Tibial artery (tissue), 4 donors: Measurements from ENCODE around the gene S100A9.

ENCODE experiments used
- DNase-seq, 2 donors: peaks; one replicate each; pipeline ENCODE4 v3.0.0-alpha.2; 2019
- H3K27ac ChIP-seq, 2 donors: fragments of 200-600 bp; sonication (generic) in 1 of 2; 1 replicate in 1 of 2; 2 replicates in 1 of 2; pipeline ENCODE4 v1.5.1; 2018 to 2019; ENCODE audit warnings: mild to moderate bottlenecking in 1 of 2
- H3K27me3 ChIP-seq, 2 donors: fragments of 200-600 bp; sonication (generic) in 1 of 2; one replicate each; pipeline versions ENCODE4 v1.5.1 to v1.6.0; 2016 to 2019
- H3K36me3 ChIP-seq, 3 donors: fragments of 200-600 bp; sonication (generic) in 2 of 3; one replicate each; pipeline ENCODE4 v1.5.1; 2016 to 2019; ENCODE audit warnings: mild to moderate bottlenecking in 2 of 3
- H3K4me1 ChIP-seq, 4 donors: fragments of 200-600 bp; sonication (generic) in 2 of 4; 1 replicate in 3 of 4; 2 replicates in 1 of 4; pipeline ENCODE4 v1.5.1; 2016 to 2019
- H3K4me3 ChIP-seq, 2 donors: fragments of 200-600 bp; sonication (generic) in 1 of 2; 1 replicate in 1 of 2; 2 replicates in 1 of 2; pipeline ENCODE4 v1.5.1; 2018 to 2019; ENCODE audit warnings: mild to moderate bottlenecking in 2 of 2
- H3K9me3 ChIP-seq, 3 donors: fragments of 200-600 bp; sonication (generic) in 1 of 3; one replicate each; pipeline ENCODE4 v1.5.1; 2016 to 2019
- CTCF ChIP-seq, 2 experiments: fragments of 200-600 bp in 1 of 2; fragments of 450-650 bp in 1 of 2; IDR thresholded peaks; one replicate each; pipeline ENCODE4 v1.5.1; 2017 to 2019; ENCODE audit warnings: antibody characterized with exemption in 2 of 2, mild to moderate bottlenecking in 1 of 2, moderate library complexity in 1 of 2
- intact Hi-C: fragments of 100-400 bp; cut with DNase I; formaldehyde crosslinking; loops from one replicate; pipeline ENCODE4 v1.15.0; 2023; ENCODE audit warnings: low total_unique reads

Gene S100A9

GRCh38 chr1:153350321-153350957, 7.2 kb upstream of the S100A9 start:
- no peak for DNase-seq
- TF ChIP-seq CTCF (IDR thresholded peaks at IDR 0.05), result no peak
- no peak overlapping the region for H3K4me3 ChIP-seq
- intact Hi-C loops, result loop anchor here (5.0 kb wide), 1 partner anchor 142 kb away; no protein-coding TSS in a partner anchor
- no peak overlapping the region for H3K27ac ChIP-seq
- no peaks in the 10 kb centered on the region for H3K9me3 ChIP-seq
- H3K4me1 ChIP-seq, result no peaks in the 10 kb centered on the region
- H3K36me3 ChIP-seq, result no peaks in the 10 kb centered on the region
- peaks cover 0 to 51% of the 10 kb centered on the region in 2 donors for H3K27me3 ChIP-seq

GRCh38 chr1:153352523-153352922, 5.1 kb upstream of the S100A9 start:
- Histone ChIP-seq H3K4me3 (no peak overlapping the region), H3K27ac (no peak overlapping the region), H3K9me3 (no peaks in the 10 kb centered on the region), H3K36me3 (no peaks in the 10 kb centered on the region), H3K4me1 (no peaks in the 10 kb centered on the region), H3K27me3 (peaks cover 0 to 33% of the 10 kb centered on the region in 2 donors)
- peak; percentile 83 to 88 for TF ChIP-seq CTCF (IDR thresholded peaks at IDR 0.05)
- intact Hi-C loops, result loop anchor here (5.0 kb wide), 1 partner anchor 140 kb away; no protein-coding TSS in a partner anchor
- DNase-seq, result peak in 1 of 2 donors; percentile 50

GRCh38 chr1:153353226-153353947, 4.3 kb upstream of the S100A9 start:
- Histone ChIP-seq H3K4me1 (no peaks in the 10 kb centered on the region), H3K4me3 (no peak overlapping the region), H3K36me3 (no peaks in the 10 kb centered on the region), H3K27me3 (peaks cover 0 to 24% of the 10 kb centered on the region in 2 donors), H3K27ac (no peak overlapping the region), H3K9me3 (no peaks in the 10 kb centered on the region)
- DNase-seq, result no peak
- intact Hi-C loops, result loop anchor here (5.0 kb wide), 1 partner anchor 139 kb away; no protein-coding TSS in a partner anchor
- peak in 1 of 2 experiments; percentile 14 for TF ChIP-seq CTCF (IDR thresholded peaks at IDR 0.05)

GRCh38 chr1:153354515-153355193, 3.0 kb upstream of the S100A9 start:
- intact Hi-C loops, result loop anchor here (5.0 kb wide), 1 partner anchor 138 kb away; no protein-coding TSS in a partner anchor
- no peaks in the 10 kb centered on the region for H3K36me3 ChIP-seq
- no peak for TF ChIP-seq CTCF (IDR thresholded peaks at IDR 0.05)
- peaks cover 0 to 12% of the 10 kb centered on the region in 2 donors for H3K27me3 ChIP-seq
- no peaks in the 10 kb centered on the region for H3K9me3 ChIP-seq
- no peak overlapping the region for H3K4me3 ChIP-seq
- DNase-seq, result no peak
- no peak overlapping the region for H3K27ac ChIP-seq
- no peaks in the 10 kb centered on the region for H3K4me1 ChIP-seq

GRCh38 chr1:153355445-153356071, 2.1 kb upstream of the S100A9 start:
- intact Hi-C loops, result no loop called here
- Histone ChIP-seq H3K36me3 (no peaks in the 10 kb centered on the region), H3K27ac (no peak overlapping the region), H3K9me3 (no peaks in the 10 kb centered on the region), H3K4me3 (no peak overlapping the region), H3K4me1 (no peaks in the 10 kb centered on the region), H3K27me3 (peaks cover 0 to 7% of the 10 kb centered on the region in 2 donors)
- TF ChIP-seq CTCF (IDR thresholded peaks at IDR 0.05), result peak in 1 of 2 experiments; percentile 23
- DNase-seq, result peak; percentile 49 to 73
